Measurements from ENCODE around the gene PCDHA13. TPM values are rescaled to one million over a fixed set of nuclear protein-coding genes. Genes with fewer than 3 reads are reported as not detected.
"Not testable (repeated sequence)": the region's sequence is repeated elsewhere in the genome, so short reads cannot be mapped to it uniquely, and the experiment has no call there.

PCDHA13 gene, protein sequence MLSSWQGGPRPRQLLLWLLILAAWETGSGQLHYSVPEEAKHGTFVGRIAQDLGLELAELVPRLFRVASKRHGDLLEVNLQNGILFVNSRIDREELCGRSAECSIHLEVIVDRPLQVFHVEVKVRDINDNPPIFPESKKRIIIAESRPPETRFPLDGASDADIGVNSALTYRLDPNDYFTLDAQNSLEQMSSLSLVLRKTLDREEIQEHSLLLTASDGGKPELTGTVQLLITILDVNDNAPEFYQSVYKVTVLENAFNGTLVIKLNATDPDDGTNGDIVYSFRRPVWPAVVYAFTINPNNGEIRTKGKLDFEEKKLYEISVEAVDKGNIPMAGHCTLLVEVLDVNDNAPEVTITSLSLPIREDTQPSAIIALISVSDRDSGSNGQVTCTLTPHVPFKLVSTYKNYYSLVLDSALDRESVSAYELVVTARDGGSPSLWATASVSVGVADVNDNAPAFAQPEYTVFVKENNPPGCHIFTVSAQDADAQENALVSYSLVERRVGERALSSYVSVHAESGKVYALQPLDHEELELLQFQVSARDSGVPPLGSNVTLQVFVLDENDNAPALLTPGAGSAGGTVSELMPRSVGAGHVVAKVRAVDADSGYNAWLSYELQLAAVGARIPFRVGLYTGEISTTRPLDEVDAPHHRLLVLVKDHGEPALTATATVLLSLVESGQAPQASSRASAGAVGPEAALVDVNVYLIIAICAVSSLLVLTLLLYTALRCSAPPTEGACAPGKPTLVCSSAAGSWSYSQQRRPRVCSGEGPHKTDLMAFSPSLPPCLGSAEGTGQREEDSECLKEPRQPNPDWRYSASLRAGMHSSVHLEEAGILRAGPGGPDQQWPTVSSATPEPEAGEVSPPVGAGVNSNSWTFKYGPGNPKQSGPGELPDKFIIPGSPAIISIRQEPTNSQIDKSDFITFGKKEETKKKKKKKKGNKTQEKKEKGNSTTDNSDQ
- total RNA-seq: 1 to 10 TPM; 1.3 to 1.5 TPM

DNA sequence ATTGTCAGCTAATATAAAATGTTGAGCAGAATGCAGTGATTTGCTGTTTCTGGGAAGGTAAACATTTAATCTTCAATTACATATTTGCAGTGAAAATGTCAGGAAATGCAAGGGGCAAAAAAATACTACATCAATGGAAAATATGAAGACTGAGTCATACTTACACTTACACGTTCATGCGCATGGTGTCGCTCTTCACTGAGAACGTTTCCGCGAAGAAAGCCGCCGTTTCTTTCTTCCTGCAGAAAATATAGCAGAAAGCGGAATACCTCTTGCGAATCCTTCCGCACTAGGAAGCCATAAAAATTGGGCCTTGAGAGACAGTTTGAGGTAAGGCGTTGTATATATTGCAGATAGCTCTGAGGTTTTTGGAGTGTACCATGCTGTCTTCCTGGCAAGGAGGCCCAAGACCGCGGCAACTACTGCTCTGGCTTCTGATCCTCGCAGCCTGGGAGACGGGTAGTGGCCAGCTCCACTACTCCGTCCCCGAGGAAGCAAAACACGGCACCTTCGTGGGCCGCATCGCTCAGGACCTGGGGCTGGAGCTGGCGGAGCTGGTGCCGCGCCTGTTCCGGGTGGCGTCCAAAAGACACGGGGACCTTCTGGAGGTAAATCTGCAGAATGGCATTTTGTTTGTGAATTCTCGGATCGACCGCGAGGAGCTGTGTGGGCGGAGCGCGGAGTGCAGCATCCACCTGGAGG, at the start of gene PCDHA13:
Gene PCDHA13 (plus strand): TSS at position 236 of the 702 bp plus-strand sequence. CDS start 145 bp downstream, at position 381.
- WGBS: 14% methylated on average over 35 of the region's 35 CpGs
- Histone ChIP-seq H3K9me3 (no peaks in the 10 kb centered on the region), H3K27ac (no peak within 1 kb of the TSS), H3K4me3 (no peak within 1 kb of the TSS), H3K4me1 (replicated peaks) (no peaks in the 10 kb centered on the region), H3K36me3 (no peaks in the 10 kb centered on the region), H3K27me3 (replicated peaks; ENCODE audit: insufficient read depth) (no peaks in the 10 kb centered on the region)
- no peak for DNase-seq (ENCODE audit: low spot score)
- TF ChIP-seq, protein P1, sequence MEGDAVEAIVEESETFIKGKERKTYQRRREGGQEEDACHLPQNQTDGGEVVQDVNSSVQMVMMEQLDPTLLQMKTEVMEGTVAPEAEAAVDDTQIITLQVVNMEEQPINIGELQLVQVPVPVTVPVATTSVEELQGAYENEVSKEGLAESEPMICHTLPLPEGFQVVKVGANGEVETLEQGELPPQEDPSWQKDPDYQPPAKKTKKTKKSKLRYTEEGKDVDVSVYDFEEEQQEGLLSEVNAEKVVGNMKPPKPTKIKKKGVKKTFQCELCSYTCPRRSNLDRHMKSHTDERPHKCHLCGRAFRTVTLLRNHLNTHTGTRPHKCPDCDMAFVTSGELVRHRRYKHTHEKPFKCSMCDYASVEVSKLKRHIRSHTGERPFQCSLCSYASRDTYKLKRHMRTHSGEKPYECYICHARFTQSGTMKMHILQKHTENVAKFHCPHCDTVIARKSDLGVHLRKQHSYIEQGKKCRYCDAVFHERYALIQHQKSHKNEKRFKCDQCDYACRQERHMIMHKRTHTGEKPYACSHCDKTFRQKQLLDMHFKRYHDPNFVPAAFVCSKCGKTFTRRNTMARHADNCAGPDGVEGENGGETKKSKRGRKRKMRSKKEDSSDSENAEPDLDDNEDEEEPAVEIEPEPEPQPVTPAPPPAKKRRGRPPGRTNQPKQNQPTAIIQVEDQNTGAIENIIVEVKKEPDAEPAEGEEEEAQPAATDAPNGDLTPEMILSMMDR (IDR thresholded peaks at IDR 0.05): peak in 1 of 4 experiments; percentile 22
- TF ChIP-seq POLR2A (IDR thresholded peaks at IDR 0.05) (no peak), POLR2AphosphoS5 (IDR thresholded peaks at IDR 0.05) (no peak)
- intact Hi-C loops (cut with DNase I): no loop called here

DNA sequence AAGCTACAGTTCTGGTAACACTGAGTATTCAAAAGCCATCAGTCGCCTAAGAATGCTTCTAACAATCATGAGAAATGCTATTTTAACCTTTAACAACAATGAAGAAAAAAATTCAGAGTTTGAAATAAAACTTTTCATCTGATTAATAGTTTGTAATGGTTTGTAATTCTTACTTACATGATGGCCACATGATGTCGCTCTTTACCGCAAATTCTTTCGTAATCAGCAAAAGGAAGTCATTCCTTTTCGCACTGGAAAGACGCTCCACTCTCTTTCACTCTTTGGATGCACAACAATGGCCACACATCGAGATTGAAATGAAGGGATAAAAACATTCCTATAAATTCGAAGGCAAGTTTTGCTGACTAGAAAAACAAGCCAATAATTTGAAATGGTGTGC, 47.9 kb upstream of the PCDHA13 start, which contains the start of gene PCDHA7:
Gene PCDHA7 (plus strand): TSS at position 277 of the 400 bp plus-strand sequence. CDS start 115 bp downstream, at position 392.
- H3K9me3 ChIP-seq: no peaks in the 10 kb centered on the region

DNA sequence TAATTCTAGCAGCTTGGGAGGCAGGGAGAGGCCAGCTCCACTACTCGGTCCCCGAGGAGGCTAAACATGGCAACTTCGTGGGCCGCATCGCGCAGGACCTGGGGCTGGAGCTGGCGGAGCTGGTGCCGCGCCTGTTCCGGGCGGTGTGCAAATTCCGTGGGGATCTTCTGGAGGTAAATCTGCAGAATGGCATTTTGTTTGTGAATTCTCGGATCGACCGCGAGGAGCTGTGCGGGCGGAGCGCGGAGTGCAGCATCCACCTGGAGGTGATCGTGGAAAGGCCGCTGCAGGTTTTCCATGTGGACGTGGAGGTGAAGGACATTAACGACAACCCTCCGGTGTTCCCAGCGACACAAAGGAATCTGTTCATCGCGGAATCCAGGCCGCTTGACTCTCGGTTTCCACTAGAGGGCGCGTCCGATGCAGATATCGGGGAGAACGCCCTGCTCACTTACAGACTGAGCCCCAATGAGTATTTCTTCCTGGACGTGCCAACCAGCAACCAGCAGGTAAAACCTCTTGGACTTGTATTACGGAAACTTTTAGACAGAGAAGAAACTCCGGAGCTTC, 47.4 kb upstream of the PCDHA13 start:
- 12% methylated on average over 25 of the region's 38 CpGs for WGBS
- H3K4me1 ChIP-seq (replicated peaks); H3K36me3 ChIP-seq; intact Hi-C loops (cut with DNase I); H3K27me3 ChIP-seq (replicated peaks; ENCODE audit: insufficient read depth); H3K9me3 ChIP-seq; H3K27ac ChIP-seq; DNase-seq (ENCODE audit: low spot score); H3K4me3 ChIP-seq: not testable (repeated sequence)

More for the DNA sequence above, 47.9 kb upstream of the PCDHA13 start, which contains the start of gene PCDHA7:
- TF ChIP-seq POLR2A (IDR thresholded peaks at IDR 0.05) (no peak), POLR2AphosphoS5 (IDR thresholded peaks at IDR 0.05) (no peak)
- TF ChIP-seq, protein P1 (IDR thresholded peaks at IDR 0.05): no peak
- intact Hi-C loops (cut with DNase I): no loop called here
- no peak for DNase-seq (ENCODE audit: low spot score)
- Histone ChIP-seq H3K4me1 (replicated peaks) (no peaks in the 10 kb centered on the region), H3K4me3 (no peak within 1 kb of the TSS), H3K27me3 (replicated peaks; ENCODE audit: insufficient read depth) (peaks cover 4% of the 10 kb centered on the region), H3K36me3 (no peaks in the 10 kb centered on the region), H3K27ac (no peak within 1 kb of the TSS)
- WGBS: 14% methylated on average over 8 of the region's 8 CpGs

DNA sequence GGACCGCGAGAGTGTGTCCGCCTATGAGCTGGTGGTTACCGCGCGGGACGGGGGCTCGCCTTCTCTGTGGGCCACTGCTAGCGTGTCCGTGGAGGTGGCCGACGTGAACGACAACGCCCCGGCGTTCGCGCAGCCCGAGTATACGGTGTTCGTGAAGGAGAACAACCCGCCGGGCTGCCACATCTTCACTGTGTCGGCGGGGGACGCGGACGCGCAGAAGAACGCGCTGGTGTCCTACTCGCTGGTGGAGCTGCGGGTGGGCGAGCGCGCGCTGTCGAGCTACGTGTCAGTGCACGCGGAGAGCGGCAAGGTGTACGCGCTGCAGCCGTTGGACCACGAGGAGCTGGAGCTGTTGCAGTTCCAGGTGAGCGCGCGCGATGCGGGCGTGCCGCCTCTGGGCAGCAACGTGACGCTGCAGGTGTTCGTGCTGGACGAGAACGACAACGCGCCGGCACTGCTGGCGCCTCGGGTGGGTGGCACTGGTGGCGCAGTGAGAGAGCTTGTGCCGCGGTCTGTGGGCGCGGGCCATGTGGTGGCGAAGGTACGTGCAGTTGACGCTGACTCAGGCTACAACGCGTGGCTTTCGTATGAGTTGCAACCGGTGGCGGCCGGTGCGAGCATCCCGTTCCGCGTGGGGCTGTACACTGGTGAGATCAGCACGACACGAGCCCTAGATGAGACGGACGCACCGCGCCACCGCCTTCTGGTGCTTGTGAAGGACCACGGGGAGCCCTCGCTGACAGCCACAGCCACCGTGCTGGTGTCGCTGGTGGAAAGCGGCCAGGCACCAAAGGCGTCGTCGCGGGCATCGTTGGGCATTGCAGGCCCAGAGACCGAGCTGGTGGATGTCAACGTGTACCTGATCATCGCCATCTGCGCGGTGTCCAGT, 46.1 kb upstream of the PCDHA13 start:
- no peak for DNase-seq (ENCODE audit: low spot score)
- no peak for TF ChIP-seq POLR2AphosphoS5 (IDR thresholded peaks at IDR 0.05)
- TF ChIP-seq, protein P1 (IDR thresholded peaks at IDR 0.05): no peak
- TF ChIP-seq POLR2A (IDR thresholded peaks at IDR 0.05): no peak
- no peaks in the 10 kb centered on the region for H3K4me1 ChIP-seq (replicated peaks)
- no peak overlapping the region for H3K4me3 ChIP-seq
- H3K27ac ChIP-seq: no peak overlapping the region
- WGBS: 47% methylated on average over 84 of the region's 103 CpGs
- no peaks in the 10 kb centered on the region for H3K9me3 ChIP-seq
- H3K36me3 ChIP-seq: no peaks in the 10 kb centered on the region
- intact Hi-C loops (cut with DNase I): no loop called here
- H3K27me3 ChIP-seq (replicated peaks; ENCODE audit: insufficient read depth): peaks cover 4% of the 10 kb centered on the region

Measured in prostate gland (tissue), 2 donors.